NB4 (cell line): Measurements from ENCODE around the gene MTREX.

ENCODE experiments used
- DNase-seq: peaks from one replicate; pipeline ENCODE4 v3.0.0; 2010; ENCODE audit warnings: low read depth
- H3K4me3 ChIP-seq: one replicate; pipeline ENCODE4 v1.5.1; 2011; ENCODE audit warnings: mild to moderate bottlenecking, low read depth, low read length, moderate library complexity
- CTCF ChIP-seq: IDR thresholded peaks from one replicate; pipeline ENCODE4 v1.5.1; 2012; ENCODE audit warnings: low read depth, low read length
- MAX ChIP-seq: IDR thresholded peaks from 2 replicates; pipeline ENCODE4 v1.6.1; 2011; ENCODE audit warnings: low read depth, low read length
- MYC ChIP-seq: IDR thresholded peaks from 2 replicates; pipeline ENCODE4 v1.6.1; 2011; ENCODE audit warnings: low read depth, low read length
- POLR2A ChIP-seq: IDR thresholded peaks from 2 replicates; pipeline ENCODE4 v1.6.1; 2011; ENCODE audit warnings: mild to moderate bottlenecking; ENCODE audit not compliant: insufficient read length; ENCODE audit errors: extremely low read depth

The MTREX gene

GRCh38 chr5:55307383-55308253 is at the start of gene MTREX, which contains the start of gene DHX29:
MTREX (plus strand) TSS chr5:55307989; CDS start chr5:55308014, 25 bp downstream.
DHX29 (minus strand) TSS chr5:55307694; CDS start chr5:55307573, 121 bp downstream.
- H3K4me3 ChIP-seq, result peak within 1 kb of the TSS; percentile 98
- TF ChIP-seq MYC (peak; percentile 87), MAX (peak; percentile 87), POLR2A (peak; percentile 56), CTCF (no peak)
- DNase-seq, result peak; percentile 92

- no peak for DNase-seq
- H3K4me3 ChIP-seq, result no peak overlapping the region
- TF ChIP-seq MYC (no peak), POLR2A (no peak), CTCF (no peak), MAX (no peak)
These were observed 49.5 kb upstream of the MTREX start for GRCh38 chr5:55258339-55258738.

- no peak overlapping the region for H3K4me3 ChIP-seq
- TF ChIP-seq CTCF, result no peak
- TF ChIP-seq MAX, result no peak
- no peak for TF ChIP-seq MYC
- TF ChIP-seq POLR2A, result no peak
- no peak for DNase-seq
These were observed 31.0 kb upstream of the MTREX start for GRCh38 chr5:55276771-55277170.

- no peak overlapping the region for H3K4me3 ChIP-seq
- TF ChIP-seq MYC, result no peak
- no peak for TF ChIP-seq POLR2A
- no peak for TF ChIP-seq MAX
- no peak for TF ChIP-seq CTCF
- no peak for DNase-seq
These were observed 29.0 kb upstream of the MTREX start for GRCh38 chr5:55278778-55279177.

- no peak for DNase-seq
- TF ChIP-seq POLR2A (no peak), CTCF (no peak), MYC (no peak)
- no peak overlapping the region for H3K4me3 ChIP-seq
These were observed 21.3 kb upstream of the MTREX start for GRCh38 chr5:55286411-55286933.
